HG03469 (cell line): Measurements from ENCODE around the gene CAMK1D.
"Not testable (repeated sequence)": the region's sequence is repeated elsewhere in the genome, so short reads cannot be mapped to it uniquely, and the experiment has no call there.

Source experiments
- ATAC-seq: cut with Tn5 transposase; IDR thresholded peaks from one replicate; pipeline ENCODE4 v1.9.1; 2021; ENCODE audit warnings: mild to moderate bottlenecking, moderate library complexity, moderate number of reproducible peaks; ENCODE audit not compliant: unreplicated experiment

The CAMK1D gene

GRCh38 chr10:12489806-12490205 lies 140.5 kb downstream of the CAMK1D start:
- ATAC-seq: no peak

GRCh38 chr10:12490963-12491362 lies 141.6 kb downstream of the CAMK1D start:
- no peak for ATAC-seq

GRCh38 chr10:12491491-12491890 lies 142.1 kb downstream of the CAMK1D start:
- ATAC-seq: no peak

GRCh38 chr10:12492016-12492415 lies 142.7 kb downstream of the CAMK1D start:
- ATAC-seq: no peak

- not testable (repeated sequence) for ATAC-seq
Observed at GRCh38 chr10:12497046-12497445, 147.7 kb downstream of the CAMK1D start.

GRCh38 chr10:12499076-12499986 lies 150.0 kb downstream of the CAMK1D start:
- no peak for ATAC-seq

- no peak for ATAC-seq
Observed at GRCh38 chr10:12500381-12501303, 151.3 kb downstream of the CAMK1D start.

- ATAC-seq: no peak
Observed at GRCh38 chr10:12501324-12501723, 152.0 kb downstream of the CAMK1D start.

- no peak for ATAC-seq
Observed at GRCh38 chr10:12501841-12502525, 152.6 kb downstream of the CAMK1D start.

- no peak for ATAC-seq
Observed at GRCh38 chr10:12502526-12503274, 153.4 kb downstream of the CAMK1D start.

- no peak for ATAC-seq
Observed at GRCh38 chr10:12503311-12503710, 154.0 kb downstream of the CAMK1D start.

GRCh38 chr10:12504176-12504575 lies 154.8 kb downstream of the CAMK1D start:
- ATAC-seq: no peak

- no peak for ATAC-seq
Observed at GRCh38 chr10:12504628-12505027, 155.3 kb downstream of the CAMK1D start.

- ATAC-seq: no peak
Observed at GRCh38 chr10:12505683-12506082, 156.3 kb downstream of the CAMK1D start.

GRCh38 chr10:12507165-12507850 lies 158.0 kb downstream of the CAMK1D start:
- no peak for ATAC-seq

GRCh38 chr10:12508165-12508564 lies 158.8 kb downstream of the CAMK1D start:
- ATAC-seq: no peak

GRCh38 chr10:12509016-12509793 lies 159.9 kb downstream of the CAMK1D start:
- ATAC-seq: no peak

GRCh38 chr10:12509794-12510100 lies 160.4 kb downstream of the CAMK1D start:
- ATAC-seq: no peak

- no peak for ATAC-seq
Observed at GRCh38 chr10:12510501-12510941, 161.2 kb downstream of the CAMK1D start.
